ENCODE data around the gene S100A9. TPM values are rescaled to one million over a fixed set of nuclear protein-coding genes. Genes with fewer than 3 reads are reported as not detected.

The S100A9 gene
- total RNA-seq, 2 experiments from 2014 or later, result 4.5 to 4.8 TPM

- POLR2A ChIA-PET, result no interaction called here
- Mint-ChIP-seq H3K36me3 (no peaks in the 10 kb centered on the region), H3K27ac (no peak within 1 kb of the TSS), H3K9me3 (no peaks in the 10 kb centered on the region), H3K27me3 (peaks cover 35% of the 10 kb centered on the region), H3K4me1 (peaks cover 24% of the 10 kb centered on the region), H3K4me3 (no peak within 1 kb of the TSS)
- DNase-seq (no peak), ATAC-seq (ENCODE audit: low read depth) (no peak)
Measured at GRCh38 chr1:153348511-153349362, 8.9 kb upstream of the S100A9 start, which contains the start of gene PGLYRP4. Gene PGLYRP4, minus strand, starts transcription at chr1:153348841. Its CDS starts 909 bp downstream, at chr1:153347932.

DNA sequence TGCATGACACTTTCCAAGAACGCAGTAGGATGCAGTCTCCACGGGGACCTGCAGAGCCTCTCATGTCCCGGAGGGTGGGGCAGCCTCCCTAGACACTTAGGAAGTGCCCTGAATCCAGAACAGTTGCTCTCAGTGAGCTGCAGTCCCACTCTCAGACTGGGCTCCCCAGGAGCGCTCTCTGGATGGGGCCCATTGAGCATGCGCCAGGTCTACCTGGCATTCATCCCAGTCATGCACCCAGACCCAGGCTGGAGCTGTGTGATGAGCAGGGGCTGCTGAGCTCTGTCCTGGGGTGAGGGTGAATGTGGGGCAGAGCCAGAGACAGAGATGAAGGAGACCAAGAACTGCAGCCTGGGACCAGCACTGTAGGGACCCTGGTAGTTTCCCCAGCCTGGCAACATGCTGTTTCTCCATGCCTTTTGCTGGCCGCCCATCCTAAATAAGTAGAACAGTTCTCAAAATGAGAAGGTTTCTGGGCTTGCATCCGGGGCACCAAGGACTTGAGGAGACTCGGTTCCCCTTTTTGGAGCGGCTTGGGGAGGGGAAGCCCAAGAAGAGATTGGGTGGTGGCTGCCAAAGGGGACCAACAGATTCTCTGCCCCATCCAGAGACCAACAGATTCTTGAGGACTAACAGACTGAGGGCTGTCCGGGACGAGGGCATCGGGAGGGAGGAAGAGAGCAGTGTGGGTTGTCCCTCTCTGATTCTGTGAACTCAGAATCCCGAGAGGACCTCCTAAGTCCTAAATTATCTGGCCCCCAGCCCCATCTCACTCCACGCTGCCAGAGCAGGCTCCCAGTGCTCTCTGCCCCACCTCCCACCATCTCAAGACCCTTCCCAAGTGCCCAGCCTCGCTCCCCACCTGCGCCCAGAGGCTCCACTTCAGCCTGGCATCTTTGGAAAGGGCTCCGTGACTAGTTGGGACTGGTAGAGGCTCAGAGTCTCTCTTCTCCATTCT, 8.0 kb upstream of the S100A9 start:
- POLR2A ChIA-PET, result no interaction called here
- Mint-ChIP-seq H3K9me3 (no peaks in the 10 kb centered on the region), H3K4me1 (peaks cover 20% of the 10 kb centered on the region), H3K36me3 (no peaks in the 10 kb centered on the region), H3K27me3 (peaks cover 28% of the 10 kb centered on the region), H3K27ac (no peak overlapping the region), H3K4me3 (no peak overlapping the region)
- ATAC-seq (ENCODE audit: low read depth) (no peak), DNase-seq (no peak)

- DNase-seq, result no peak
- Mint-ChIP-seq H3K27me3 (peaks cover 24% of the 10 kb centered on the region), H3K36me3 (no peaks in the 10 kb centered on the region), H3K4me1 (peaks cover 14% of the 10 kb centered on the region), H3K27ac (no peak overlapping the region), H3K4me3 (no peak overlapping the region), H3K9me3 (no peaks in the 10 kb centered on the region)
- no peak for ATAC-seq (ENCODE audit: low read depth)
- POLR2A ChIA-PET, result no interaction called here
Measured at GRCh38 chr1:153350321-153350957, 7.2 kb upstream of the S100A9 start.

- POLR2A ChIA-PET, result no interaction called here
- H3K36me3 Mint-ChIP-seq, result no peaks in the 10 kb centered on the region
- DNase-seq, result peak; percentile 68
Measured at GRCh38 chr1:153352523-153352922, 5.1 kb upstream of the S100A9 start.

DNA sequence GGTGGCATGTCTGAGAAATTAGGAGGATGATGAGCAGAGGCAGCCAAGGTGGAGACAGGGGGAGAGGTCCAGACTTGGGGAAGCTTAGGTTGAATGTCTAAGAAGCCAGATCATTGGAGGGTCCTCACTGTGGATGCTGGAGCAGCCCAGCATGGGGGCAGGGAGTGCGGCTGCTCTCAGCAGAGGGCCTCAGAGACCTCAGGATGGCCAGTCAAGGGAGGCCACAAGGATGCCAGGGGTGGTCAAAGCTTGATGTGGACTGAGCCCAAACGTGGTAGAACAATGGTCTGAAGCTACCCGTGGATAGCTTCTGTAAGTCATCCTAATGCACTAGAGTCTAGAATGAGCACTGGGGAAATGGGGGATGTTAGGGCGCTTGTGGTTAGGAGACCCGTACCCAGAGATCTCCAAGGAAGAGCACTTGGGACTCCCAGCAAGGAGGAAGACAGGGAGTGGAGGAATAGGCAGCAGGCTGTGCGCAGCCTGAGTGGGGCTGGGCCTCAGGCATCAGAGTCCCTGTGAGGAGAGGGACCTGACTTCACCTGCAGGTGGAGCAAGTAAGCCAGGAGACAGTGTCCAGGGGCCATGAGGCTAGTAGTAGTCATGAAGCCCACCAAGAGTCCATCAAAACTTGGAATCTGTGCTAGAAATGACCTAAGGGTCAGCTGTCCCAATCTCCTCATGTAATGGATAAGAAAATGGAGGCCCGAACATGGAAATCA, 4.3 kb upstream of the S100A9 start:
- POLR2A ChIA-PET, result no interaction called here

More at GRCh38 chr1:153352523-153352922, 5.1 kb upstream of the S100A9 start:
- no peak overlapping the region for H3K27ac Mint-ChIP-seq
- peaks cover 11% of the 10 kb centered on the region for H3K4me1 Mint-ChIP-seq
- no peak overlapping the region for H3K4me3 Mint-ChIP-seq
- H3K9me3 Mint-ChIP-seq, result no peaks in the 10 kb centered on the region
- peaks cover 9% of the 10 kb centered on the region for H3K27me3 Mint-ChIP-seq
- peak; percentile 56 for ATAC-seq (ENCODE audit: low read depth)

DNA sequence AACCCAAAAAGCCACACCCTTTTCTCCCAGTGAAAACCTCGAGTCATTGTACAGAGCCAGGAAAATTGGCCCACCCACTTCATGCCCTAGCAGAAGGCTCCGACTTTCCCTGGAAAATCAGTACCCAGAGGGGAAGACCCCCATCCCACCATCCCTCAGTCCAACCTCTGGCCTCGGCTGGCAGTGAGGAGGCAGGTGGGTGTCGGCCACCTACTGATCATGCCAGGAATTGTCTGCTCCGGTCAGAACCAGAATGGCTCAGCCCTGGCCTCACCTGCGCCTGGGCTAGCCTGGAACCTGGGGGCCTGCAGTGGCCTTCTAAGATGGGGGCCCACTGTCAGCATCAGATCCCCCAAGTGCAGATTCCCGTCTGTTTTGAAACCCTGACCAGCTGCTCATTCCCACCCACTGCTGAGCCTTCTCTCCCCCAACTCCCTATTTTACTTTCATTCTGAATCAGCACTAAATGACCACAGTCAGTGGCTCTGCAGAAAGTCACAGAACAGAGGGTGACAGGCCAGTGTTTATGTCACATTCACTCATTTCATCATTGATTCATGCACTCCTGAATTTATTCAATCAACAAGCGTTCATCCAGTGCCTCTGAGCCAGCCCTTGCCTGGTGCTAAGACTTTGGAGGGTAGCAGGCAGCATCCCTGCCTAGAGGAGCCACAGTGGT, 3.0 kb upstream of the S100A9 start:
- H3K27me3 Mint-ChIP-seq, result peaks cover 6% of the 10 kb centered on the region
- no peak overlapping the region for H3K27ac Mint-ChIP-seq
- DNase-seq (no peak), ATAC-seq (ENCODE audit: low read depth) (no peak)
- H3K4me1 Mint-ChIP-seq, result peaks cover 17% of the 10 kb centered on the region
- POLR2A ChIA-PET, result no interaction called here
- no peaks in the 10 kb centered on the region for H3K9me3 Mint-ChIP-seq
- no peaks in the 10 kb centered on the region for H3K36me3 Mint-ChIP-seq
- H3K4me3 Mint-ChIP-seq, result no peak overlapping the region

More for the DNA sequence above, 4.3 kb upstream of the S100A9 start:
- peaks cover 7% of the 10 kb centered on the region for H3K27me3 Mint-ChIP-seq
- no peaks in the 10 kb centered on the region for H3K36me3 Mint-ChIP-seq
- H3K4me1 Mint-ChIP-seq, result peaks cover 17% of the 10 kb centered on the region
- H3K9me3 Mint-ChIP-seq, result no peaks in the 10 kb centered on the region
- DNase-seq, result no peak
- no peak overlapping the region for H3K4me3 Mint-ChIP-seq
- no peak overlapping the region for H3K27ac Mint-ChIP-seq
- no peak for ATAC-seq (ENCODE audit: low read depth)

GRCh38 chr1:153355445-153356071, 2.1 kb upstream of the S100A9 start:
- Mint-ChIP-seq H3K27me3 (peaks cover 2% of the 10 kb centered on the region), H3K4me3 (no peak overlapping the region), H3K9me3 (no peaks in the 10 kb centered on the region), H3K4me1 (peaks cover 17% of the 10 kb centered on the region), H3K36me3 (no peaks in the 10 kb centered on the region), H3K27ac (no peak overlapping the region)
- ATAC-seq (ENCODE audit: low read depth) (peak; percentile 84), DNase-seq (peak; percentile 60)
- POLR2A ChIA-PET, result no interaction called here

- Mint-ChIP-seq H3K9me3 (no peaks in the 10 kb centered on the region), H3K27ac (no peak overlapping the region), H3K4me1 (peaks cover 17% of the 10 kb centered on the region), H3K36me3 (no peaks in the 10 kb centered on the region), H3K27me3 (peaks cover 2% of the 10 kb centered on the region), H3K4me3 (no peak overlapping the region)
- ATAC-seq (ENCODE audit: low read depth), result no peak
- no peak for DNase-seq
- POLR2A ChIA-PET, result no interaction called here
Measured at GRCh38 chr1:153356392-153357075, 1.1 kb upstream of the S100A9 start.

- Mint-ChIP-seq H3K27me3 (peaks cover 2% of the 10 kb centered on the region), H3K36me3 (no peaks in the 10 kb centered on the region), H3K4me1 (peaks cover 17% of the 10 kb centered on the region), H3K9me3 (no peaks in the 10 kb centered on the region), H3K4me3 (no peak overlapping the region), H3K27ac (peak overlapping the region; percentile 5)
- DNase-seq, result no peak
- POLR2A ChIA-PET, result no interaction called here
- no peak for ATAC-seq (ENCODE audit: low read depth)
Measured at GRCh38 chr1:153357076-153357852, 390 bp upstream of the S100A9 start.

DNA sequence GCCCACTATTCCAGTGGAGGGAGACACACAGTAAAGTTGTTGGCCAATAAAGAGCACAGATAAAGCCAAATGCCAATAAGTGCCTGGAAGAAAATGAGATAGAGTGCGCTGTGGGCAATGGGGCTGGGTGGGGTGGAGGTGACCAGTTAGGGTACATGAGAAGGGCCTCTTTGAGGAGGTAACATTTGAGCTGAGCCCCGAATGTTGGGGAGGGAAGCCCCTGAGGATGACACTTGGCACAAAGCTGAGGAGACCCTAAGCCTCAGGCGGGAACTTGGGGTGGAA, 979 bp downstream of the S100A9 start:
- Mint-ChIP-seq H3K9me3 (no peaks in the 10 kb centered on the region), H3K4me1 (peaks cover 15% of the 10 kb centered on the region), H3K27ac (no peak overlapping the region), H3K27me3 (peaks cover 9% of the 10 kb centered on the region), H3K4me3 (no peak overlapping the region), H3K36me3 (no peaks in the 10 kb centered on the region)
- POLR2A ChIA-PET, result no interaction called here
- DNase-seq (no peak), ATAC-seq (ENCODE audit: low read depth) (no peak)

DNA sequence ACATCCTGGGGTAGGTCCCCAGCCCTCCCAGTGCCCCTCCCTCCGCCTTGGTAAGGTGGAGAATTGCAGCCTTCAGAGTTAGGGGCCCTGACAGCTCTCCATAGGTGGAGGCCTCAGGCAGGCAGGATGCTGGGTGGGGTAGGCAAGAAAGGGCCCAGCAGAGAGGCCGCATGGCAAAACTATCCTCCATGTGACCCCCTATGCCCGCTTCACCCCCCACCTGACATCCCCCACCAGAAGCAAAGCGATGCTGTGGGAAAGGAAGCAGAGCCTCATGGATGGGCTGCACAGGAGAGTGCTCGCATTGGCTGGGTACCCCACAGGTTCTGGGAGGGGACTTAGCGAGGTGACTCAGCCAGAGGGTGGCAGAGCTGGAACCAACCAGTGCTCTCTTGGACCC, 1.6 kb downstream of the S100A9 start:
- POLR2A ChIA-PET, result no interaction called here
- H3K27ac Mint-ChIP-seq, result no peak overlapping the region
- H3K9me3 Mint-ChIP-seq, result no peaks in the 10 kb centered on the region
- DNase-seq (no peak), ATAC-seq (ENCODE audit: low read depth) (no peak)
- peaks cover 15% of the 10 kb centered on the region for H3K4me1 Mint-ChIP-seq
- peaks cover 9% of the 10 kb centered on the region for H3K27me3 Mint-ChIP-seq
- no peaks in the 10 kb centered on the region for H3K36me3 Mint-ChIP-seq
- no peak overlapping the region for H3K4me3 Mint-ChIP-seq
